GM03348 (cell line): ENCODE data around the gene GPC6.
"Not testable (repeated sequence)": the region's sequence is repeated elsewhere in the genome, so short reads cannot be mapped to it uniquely, and the experiment has no call there.

Source experiments
- DNase-seq: peaks from one replicate; pipeline ENCODE4 v3.0.0; 2012; ENCODE audit warnings: low spot score

GPC6 gene

DNA sequence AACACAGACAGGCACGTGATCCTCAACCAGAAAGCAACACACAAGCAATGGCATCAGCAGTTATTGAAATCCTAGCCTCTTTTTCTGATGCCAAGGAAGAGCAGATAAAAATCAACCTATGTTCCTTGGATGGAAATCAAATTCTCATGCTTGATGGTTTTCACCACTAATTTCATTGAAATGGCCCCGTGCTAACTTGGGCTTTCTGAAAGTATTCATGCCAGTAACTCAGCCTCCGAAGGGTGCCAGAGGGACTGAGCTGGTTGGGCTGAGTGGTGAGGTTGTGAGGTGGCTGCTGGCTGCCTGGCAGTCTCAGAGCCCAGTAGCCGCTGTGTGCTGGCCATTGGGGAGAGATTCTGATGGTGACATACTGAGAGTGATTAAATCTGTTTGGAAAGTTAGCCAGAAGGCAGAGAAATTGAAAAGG, 943.6 kb downstream of the GPC6 start:
- peak; percentile 23 for DNase-seq

DNA sequence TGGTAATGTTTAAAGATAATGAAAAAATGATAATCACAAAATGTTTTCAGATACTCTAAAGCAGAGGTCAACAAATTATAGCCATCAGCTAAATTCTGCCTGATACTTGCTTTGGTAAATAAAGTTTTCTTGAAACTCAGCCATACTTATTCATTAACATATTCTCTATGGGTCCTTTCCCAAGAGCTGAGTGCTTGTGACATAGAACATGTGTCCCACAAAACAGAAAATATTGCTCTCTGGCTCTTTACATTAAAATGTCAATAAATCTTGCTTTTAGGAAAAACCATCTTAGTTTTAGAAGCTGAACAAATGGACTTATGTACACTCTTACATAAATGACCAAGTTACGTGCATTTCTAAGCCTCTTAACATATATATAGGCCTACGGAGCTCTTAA, 945.8 kb downstream of the GPC6 start:
- no peak for DNase-seq

DNA sequence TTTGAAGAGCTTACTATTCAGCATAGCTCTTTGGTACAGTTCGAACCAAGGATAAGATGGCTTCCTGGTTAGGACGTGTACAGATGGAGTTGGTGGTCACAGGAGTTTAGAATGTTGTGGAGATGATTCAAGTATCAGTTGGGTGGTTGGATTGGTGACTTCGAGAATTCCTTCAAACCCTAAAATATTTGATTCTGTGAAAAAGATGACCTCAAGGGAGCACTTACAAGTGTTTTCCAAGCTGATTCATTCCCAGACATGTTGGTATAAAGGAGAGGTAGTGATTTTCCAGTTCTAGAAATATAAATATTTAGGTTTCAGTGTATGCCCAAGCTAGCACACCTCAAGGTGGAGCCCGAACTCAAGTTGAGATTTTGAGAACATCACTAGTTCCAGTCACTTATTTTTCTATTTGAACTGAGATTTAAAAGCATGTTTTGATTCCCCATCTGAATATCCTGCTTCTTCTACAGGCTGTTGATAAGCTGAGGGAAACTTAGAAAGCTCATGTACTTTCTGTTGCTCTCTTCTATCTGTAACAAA, 946.8 kb downstream of the GPC6 start:
- DNase-seq = peak; percentile 6

DNA sequence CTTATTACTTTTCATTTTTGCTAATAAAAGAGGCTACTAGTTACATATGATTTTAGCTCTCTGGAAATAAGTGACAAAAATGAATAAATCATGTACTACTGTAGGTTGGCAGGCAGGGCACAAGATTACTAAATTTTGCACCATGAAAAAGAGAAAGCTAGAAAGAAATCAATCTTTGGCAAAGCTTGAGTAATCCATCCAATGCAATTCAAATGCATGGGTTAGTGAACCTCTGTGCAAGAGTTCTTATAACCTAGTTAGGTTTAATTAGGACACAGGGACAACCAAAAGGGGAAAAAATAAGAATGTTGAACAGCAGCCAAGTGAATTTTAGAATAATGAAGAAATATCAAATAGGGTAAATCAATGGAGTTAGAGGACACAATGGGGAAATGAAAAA, 947.4 kb downstream of the GPC6 start:
- DNase-seq = no peak

DNA sequence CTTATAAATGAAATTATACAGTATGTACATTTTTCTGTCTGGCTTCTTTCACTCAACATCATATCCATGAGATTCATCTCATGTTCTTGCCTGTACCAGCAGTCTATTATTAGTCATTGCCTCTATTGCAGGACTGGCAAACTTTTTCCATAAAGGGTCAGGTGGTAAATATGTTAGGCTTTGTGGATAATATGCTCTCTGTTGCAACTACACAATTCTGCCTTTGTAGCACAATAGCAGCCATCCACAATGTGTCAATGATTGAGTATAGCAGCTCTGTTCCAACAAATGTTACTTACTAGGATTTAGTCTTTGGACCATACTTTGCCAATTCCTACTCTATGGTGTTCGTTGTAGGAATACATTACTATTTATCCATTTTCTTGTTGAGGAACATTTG, 948.5 kb downstream of the GPC6 start:
- no peak for DNase-seq

DNA sequence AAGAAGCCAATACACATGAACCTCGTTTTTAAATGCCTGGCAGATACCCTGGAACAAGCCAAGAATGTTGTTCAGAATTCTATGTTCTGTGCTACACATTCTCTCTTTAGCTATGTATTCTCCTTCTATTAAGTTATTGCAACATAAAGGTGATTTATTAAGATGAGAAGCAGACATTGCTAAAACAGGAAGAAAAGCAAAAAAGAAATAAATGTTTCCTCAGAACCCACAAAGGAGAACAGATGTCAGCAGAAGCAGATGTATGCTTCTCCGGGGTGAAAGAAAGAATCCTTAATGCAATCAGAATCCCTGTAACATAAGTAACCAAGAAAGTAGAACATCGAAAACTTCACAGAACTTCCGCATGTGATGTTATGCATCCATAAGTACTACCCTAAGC, 950.0 kb downstream of the GPC6 start:
- peak; percentile 7 for DNase-seq

DNA sequence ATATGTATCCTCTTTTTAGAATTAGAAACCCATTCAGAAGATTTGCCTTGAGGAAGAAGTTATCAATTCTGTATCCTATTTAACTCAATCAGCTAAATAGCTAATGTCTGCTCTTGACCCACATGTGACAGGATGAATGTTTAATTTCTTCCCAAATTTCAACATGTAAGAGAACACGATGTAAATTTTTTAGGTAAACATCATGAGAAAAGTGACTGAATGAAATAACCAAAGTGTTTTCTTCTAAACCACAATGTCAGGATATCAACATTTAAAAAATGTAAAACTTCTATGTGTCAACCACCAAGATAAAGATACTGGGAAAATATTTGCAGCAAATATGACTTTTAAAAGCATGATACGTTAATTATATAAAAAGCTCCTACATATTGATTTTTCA, 950.4 kb downstream of the GPC6 start:
- DNase-seq = no peak

DNA sequence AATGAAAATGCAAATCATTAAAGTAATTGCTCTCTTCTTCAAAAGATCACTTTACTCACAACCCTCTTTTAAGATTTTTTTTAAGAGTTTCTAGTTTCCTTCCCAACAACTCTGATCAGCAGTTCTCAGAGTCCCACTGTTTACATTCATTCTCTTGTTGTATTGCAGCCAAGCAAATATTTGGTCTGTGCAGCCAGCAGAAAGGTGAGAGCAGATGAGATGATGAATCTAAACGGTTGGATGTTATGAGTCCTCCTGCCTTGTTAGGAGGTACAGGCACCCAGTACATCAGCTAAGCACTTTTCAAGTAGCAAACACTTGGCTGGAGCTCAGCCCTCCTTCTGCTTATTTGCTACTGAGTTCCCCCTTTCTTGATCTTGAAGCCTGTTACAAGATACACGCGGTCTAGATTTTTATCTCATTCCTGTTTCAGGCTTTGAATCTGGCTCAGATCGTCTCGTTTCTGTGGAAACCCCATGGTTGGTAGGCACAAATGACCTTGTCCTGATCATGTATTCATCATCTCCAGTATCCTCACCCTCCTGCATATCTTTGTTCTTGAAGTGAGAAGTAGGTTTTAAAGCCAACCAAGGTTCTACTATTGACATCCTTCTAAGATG, 952.1 kb downstream of the GPC6 start:
- DNase-seq = no peak

DNA sequence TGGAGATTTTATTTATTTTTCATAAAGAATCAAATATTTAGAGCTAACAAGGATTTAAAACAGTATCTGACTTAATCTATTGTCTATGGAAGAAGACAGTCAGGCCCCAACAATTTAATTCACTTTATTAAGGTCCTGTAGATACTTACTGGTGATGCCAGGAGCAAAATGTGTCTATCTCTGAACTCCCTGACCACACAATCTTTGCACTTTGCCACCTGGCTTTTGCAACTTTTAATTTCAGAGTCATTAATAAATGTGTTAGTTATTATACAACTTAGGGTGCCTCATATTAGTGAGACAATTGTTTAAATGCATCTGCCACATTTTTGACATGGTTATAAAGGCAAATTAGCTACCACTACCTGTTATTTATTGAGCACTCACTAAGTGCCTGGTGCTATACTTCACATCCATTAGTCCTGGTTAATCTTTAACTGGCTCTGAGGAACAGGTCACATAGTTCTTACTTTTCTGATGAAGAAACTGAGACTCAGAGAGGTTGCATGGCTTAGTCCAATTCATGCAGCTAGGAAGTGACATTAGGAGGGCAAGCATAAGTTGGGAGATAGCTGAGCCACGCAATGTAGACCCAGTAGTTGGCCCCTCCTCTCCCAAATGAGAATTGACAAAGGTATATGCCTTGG, 955.0 kb downstream of the GPC6 start:
- no peak for DNase-seq

DNA sequence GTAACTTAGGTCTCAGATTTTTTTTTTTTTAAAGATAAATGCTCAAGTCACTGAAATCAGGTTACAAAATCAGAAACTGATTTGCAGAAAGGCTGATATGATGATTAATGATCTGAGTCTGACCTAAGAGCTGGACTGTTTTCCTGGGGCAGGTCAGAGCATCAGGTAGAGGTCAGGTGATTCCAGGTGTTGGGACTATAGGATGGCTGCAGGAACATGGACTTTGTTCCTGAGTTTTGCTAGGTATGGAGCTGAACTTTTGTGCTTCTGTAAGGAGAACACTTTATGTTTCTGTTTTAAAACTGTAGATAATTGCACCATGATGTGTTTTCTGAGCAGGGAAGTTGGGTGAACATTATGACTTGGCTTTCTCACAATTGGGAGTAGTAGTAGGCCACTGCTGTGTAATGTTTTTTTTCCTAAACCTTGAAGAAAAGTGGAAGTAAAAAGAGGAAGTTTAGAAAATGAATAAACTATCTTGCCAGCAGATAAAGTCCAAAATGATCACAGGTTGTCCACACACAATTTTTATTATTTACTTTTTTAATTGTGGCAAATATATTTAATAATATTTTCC, 955.7 kb downstream of the GPC6 start:
- DNase-seq = no peak

DNA sequence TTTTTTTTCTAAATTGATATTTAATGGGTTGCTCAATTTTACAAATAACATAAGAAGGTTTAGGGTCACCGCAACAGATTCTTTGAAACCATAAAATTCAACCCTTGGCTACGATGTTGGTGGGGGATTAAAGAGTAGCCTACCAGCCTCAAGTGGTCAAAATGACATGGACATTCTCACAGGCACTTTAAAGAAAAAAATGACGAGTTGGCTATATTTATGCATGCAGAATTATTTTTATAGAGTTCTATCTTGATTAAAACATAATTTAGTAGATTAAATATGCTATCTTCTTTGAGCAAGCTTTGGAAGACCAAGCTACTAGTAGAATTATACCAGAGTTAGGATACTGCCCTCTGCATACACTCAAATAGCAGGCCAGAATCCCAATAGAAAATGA, 959.9 kb downstream of the GPC6 start:
- DNase-seq = no peak

DNA sequence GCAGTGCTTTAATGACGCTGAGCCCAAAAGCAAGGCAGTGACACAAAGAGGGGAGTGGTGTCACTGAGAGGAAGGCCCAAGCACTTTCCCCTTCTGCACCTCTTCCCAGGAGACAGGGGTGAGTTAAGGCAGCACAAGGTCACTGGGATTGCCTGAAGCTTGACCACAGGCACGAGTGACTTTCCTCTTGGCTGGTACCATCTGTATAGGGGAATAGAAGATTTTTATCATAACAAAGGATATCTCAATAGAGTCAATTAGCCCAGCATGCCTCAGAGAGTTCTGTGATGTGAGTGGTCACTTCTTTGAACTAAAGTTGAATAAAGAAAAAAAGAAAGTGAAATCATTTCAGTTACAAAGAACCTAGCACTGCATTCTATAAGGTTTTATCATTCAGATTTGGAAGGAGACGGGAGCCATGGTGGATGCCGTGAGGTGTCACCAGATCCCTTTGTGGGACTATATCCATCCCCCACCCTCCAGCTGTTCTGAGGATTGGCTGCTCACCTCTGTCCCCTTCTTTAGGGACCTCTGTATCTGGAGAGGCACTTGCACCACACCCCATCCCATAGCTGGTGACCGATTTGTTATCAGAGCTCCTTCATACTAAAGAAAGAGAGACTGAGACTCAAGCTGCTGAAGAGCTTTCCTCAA, 961.7 kb downstream of the GPC6 start:
- no peak for DNase-seq

DNA sequence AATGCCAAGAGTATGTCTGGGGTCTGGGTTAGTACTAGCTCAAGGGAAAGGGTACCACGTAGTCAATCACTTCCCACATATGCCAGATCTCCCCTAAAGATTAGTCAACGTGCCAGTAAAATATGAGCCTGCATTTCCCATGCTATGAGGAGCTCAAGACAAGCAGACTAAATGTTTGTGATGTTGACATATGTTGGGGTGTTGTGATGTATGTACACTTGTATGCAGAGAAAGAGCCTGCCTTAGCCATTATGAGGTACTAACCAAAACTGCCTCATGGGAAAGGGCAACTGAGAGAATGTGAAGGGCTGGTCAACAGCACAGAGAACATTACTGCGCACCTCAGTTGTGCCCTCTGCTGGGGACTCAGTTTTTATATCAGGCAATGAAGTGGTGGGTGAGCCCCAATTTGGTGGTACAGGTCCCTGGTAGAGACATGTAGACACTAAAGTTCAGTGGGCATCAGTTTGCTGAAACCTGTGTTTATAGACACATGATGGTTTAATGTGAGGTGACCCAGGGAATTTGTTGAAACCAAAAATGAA, 965.9 kb downstream of the GPC6 start:
- DNase-seq = peak; percentile 30

DNA sequence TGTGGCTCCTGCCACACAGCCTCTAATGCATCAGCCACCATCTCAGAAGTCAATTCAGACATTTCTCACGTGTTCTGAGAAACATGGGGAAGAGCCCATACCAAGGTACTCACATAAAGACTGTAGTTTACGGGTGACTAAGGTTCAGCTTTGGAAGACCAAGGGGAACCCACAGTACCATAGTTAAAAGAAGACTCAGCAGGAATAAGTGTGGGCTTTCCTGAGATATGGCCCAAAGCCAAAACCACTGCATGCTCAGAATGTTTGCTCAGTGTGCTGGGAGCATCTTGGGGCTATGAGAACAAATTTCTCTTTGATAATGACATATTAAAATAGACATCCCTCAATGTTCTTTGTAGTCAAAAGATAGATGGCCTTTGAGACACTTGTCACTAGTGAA, 969.1 kb downstream of the GPC6 start:
- peak; percentile 50 for DNase-seq

DNA sequence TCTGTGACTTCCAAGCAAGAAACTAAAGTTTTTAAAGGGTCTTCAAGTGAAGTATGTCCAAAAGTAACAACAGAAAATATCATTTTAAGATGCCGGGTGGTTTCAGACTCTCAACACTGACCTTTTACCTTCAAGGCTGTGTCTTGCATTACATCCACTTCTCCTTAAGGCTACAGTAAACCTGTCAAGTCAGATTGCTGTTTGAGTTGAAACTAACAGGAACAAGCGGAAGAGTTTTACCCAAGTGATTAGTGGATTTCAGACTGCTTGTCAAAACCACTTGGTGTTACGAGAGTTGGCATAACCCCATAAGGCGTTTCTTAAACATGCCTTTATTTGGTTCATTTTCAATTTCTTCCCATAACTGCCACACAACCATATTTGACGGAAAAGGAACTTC, 969.8 kb downstream of the GPC6 start:
- DNase-seq = no peak

DNA sequence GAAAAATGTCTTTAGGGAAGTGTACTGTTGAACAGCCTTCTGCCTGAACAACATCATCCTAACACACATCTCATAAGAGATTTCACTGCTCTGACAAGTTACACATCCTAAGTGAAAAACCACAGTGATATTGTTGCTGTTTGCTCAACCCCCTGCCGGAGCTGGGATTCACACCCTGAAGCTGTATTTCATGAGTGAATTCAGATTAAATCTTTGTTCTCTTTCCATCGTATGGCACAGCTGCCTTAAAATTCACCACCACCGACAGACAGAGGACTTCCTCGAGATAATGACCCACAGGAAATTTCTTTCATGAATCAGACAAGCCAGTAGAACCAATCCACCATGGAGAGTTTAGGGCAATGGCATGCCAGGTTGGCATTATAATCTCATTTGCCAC, 972.1 kb downstream of the GPC6 start:
- DNase-seq = no peak

DNA sequence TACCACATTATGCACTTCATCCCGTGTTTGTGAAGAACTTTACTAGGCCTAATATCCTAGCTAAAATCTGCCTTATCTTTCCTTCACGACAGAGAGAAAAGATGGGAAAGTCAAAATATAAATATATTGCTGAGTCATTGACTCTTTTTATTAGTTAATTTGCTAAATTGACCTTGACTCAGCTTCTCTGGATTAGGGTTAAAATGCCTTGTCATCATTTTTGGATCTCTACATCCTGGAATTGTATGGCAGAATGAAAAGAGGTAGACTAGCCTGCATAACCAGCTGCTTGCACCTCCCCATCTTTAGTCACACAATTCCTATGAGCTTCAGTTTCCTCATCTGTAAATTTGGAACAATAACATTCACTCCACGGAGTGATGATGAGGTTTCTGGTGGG, 972.5 kb downstream of the GPC6 start:
- DNase-seq = no peak

DNA sequence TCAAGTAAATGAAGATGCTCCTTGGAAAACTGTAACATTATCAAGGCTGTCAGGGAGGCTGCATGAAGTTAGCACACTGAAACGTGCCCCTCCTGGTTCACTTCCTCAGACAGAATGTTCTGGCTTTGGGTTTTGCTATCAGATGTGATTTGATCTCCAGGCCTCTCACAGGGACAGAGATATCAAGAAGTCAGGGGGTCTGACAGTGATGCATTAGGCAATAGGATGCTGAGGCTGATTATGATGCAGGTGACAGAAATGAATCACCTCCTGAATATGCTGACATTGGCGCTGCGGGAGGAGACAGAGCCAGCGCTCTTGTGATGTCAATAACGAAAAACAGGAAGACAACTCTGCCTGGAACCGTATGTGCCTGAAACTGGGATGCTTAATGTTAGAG, 974.4 kb downstream of the GPC6 start:
- no peak for DNase-seq

DNA sequence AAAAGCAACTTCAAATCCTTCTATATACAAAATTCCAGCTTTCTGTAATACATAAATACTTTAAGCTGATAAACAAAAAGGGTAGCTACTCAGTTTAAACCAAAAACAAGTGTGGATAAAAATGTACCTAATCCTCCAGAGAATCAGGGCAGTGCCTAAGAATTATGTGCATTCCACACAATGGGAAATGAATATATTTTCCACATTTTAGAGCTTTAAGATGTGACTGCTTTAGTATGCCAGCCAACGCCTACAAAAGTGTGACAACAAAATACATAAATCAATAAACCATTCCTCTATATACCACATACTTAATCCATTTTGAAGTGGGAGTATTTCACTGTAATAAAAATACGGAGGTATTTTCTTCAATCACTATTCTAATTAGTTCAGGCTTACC, 977.6 kb downstream of the GPC6 start:
- no peak for DNase-seq

DNA sequence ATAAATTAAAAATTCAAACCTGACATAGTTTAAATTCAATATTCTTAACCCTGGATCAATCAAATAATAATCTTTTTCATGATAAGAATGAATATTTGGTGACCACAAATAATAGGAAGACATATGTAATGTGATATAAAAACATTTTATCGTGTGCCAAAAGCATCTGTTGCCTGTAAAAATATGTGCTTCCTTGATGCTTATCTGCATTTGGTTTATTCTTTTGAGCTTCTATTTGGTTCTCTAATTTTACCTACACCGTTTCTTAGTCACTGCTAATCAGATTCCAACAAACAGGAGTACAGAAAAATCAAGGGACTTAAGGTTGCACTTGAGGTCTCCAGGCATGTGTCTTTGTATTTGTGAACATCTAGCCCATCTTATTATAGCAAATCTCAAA, 978.3 kb downstream of the GPC6 start:
- no peak for DNase-seq

DNA sequence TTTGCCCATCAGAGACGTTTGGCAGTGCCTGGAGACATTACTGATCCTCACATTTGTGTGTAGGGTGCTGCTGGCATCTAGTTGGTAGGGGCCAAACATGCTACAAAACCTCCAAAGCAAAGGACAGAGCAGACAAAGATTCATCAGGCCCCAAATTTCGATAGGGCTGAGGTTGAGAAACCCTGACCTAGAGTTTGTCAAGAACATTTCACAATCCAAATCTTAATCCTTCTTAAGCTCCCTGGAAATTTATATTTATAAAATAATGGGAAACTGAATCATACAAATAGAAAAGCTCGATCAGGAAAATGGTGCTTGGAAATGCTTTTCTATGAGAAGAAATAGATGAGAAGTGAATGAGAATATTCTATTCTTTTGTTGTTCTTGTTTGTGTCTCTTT, 979.3 kb downstream of the GPC6 start:
- no peak for DNase-seq

DNA sequence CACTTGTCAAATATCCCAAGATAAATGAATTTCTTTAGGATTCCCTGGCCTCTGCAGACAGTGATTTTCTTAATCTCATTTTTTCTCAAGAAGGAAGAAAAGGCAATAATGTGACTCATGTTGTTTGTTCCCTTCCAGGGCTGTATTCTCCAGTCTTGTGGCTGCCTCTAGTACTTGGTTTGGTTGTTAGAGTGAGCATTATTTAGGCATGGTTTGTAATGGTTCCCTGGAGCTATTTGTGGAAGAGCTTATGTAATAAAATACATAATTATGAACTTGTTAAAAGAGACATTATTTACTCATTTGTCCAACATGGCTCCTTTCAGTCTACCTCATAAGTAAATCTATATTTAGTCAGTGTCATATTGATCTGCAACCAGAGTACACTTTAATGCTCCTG, 982.5 kb downstream of the GPC6 start:
- DNase-seq = peak; percentile 13

DNA sequence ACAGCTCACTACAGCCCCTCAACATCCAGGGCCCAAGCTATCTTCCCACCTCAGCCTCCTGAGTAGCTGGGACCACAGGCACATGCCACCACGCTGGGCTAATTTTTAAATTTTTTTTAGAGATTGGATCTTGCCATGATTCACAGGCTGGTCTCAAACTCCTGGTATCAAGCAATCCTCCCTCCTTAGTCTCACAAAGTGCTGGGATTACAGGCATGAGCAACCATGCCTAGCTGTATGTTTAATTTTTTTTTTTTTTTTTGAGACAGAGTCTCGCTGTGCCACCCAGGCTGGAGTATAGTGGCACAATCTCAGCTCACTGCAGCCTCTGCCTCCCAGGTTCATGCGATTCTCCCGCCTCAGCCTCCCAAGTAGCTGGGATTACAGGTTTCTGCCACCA, 983.3 kb downstream of the GPC6 start:
- DNase-seq = not testable (repeated sequence)
